ENCODE results near the gene FRK.

FRK gene

GRCh38 chr6:116040993-116041392 is 19.7 kb downstream of the FRK start:
- no peak for TF ChIP-seq CTCF (IDR thresholded peaks at IDR 0.05; ENCODE audit: control insufficient read depth, insufficient read depth, low read depth, low read length, missing control alignments)
- no peak for DNase-seq (ENCODE audit: low read depth)

GRCh38 chr6:116036885-116037284 is 23.8 kb downstream of the FRK start:
- TF ChIP-seq CTCF (IDR thresholded peaks at IDR 0.05; ENCODE audit: control insufficient read depth, insufficient read depth, low read depth, low read length, missing control alignments) = no peak

More at GRCh38 chr6:116040993-116041392, 19.7 kb downstream of the FRK start:
- H3K4me3 ChIP-seq (ENCODE audit: control insufficient read depth, low read depth, low read length) = no peak overlapping the region

GRCh38 chr6:116036075-116036773 is 24.5 kb downstream of the FRK start:
- no peak for TF ChIP-seq CTCF (IDR thresholded peaks at IDR 0.05; ENCODE audit: control insufficient read depth, insufficient read depth, low read depth, low read length, missing control alignments)
- no peak for DNase-seq (ENCODE audit: low read depth)
- H3K4me3 ChIP-seq (ENCODE audit: control insufficient read depth, low read depth, low read length) = no peak overlapping the region

More at GRCh38 chr6:116036885-116037284, 23.8 kb downstream of the FRK start:
- no peak for DNase-seq (ENCODE audit: low read depth)
- H3K4me3 ChIP-seq (ENCODE audit: control insufficient read depth, low read depth, low read length) = no peak overlapping the region

DNA sequence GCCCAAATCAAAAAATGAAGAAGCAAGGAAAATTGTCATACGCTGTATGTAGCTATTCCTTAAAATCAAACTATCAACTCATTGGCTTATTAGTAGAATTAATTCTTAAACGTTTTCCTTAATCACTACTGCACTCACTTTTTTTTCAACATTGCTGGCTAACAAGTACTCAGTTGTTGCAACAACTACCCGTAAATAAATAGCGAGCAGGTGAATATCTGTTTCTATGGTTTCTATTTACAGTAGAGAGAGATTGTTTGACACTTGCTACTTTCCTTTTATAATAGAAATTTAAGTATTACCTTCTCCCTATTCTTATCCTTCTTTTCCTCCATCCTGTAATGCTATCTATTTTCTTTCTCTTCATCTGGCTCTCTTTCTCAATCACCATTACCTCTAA is 25.1 kb downstream of the FRK start:
- DNase-seq (ENCODE audit: low read depth) = no peak
- no peak for TF ChIP-seq CTCF (IDR thresholded peaks at IDR 0.05; ENCODE audit: control insufficient read depth, insufficient read depth, low read depth, low read length, missing control alignments)
- H3K4me3 ChIP-seq (ENCODE audit: control insufficient read depth, low read depth, low read length) = no peak overlapping the region

DNA sequence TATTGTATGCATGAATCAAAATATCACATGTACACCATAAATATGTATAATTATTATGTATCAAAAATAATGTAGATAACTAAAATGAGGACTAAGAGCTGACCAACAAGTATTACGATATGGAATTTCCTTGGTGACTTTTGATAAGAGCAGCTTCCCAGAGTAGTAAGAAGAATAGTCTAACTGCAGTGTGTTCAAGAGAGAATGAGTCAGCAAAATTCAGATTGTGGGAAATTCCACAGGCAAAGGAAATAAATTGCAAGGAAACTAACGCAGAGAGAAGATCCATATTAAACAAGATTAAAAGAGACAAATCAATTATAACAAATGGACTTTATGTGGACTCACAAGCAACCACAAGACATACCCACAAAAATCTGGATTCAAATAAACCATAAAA is 26.4 kb downstream of the FRK start:
- TF ChIP-seq CTCF (IDR thresholded peaks at IDR 0.05; ENCODE audit: control insufficient read depth, insufficient read depth, low read depth, low read length, missing control alignments) = no peak
- no peak overlapping the region for H3K4me3 ChIP-seq (ENCODE audit: control insufficient read depth, low read depth, low read length)
- DNase-seq (ENCODE audit: low read depth) = peak; percentile 21

DNA sequence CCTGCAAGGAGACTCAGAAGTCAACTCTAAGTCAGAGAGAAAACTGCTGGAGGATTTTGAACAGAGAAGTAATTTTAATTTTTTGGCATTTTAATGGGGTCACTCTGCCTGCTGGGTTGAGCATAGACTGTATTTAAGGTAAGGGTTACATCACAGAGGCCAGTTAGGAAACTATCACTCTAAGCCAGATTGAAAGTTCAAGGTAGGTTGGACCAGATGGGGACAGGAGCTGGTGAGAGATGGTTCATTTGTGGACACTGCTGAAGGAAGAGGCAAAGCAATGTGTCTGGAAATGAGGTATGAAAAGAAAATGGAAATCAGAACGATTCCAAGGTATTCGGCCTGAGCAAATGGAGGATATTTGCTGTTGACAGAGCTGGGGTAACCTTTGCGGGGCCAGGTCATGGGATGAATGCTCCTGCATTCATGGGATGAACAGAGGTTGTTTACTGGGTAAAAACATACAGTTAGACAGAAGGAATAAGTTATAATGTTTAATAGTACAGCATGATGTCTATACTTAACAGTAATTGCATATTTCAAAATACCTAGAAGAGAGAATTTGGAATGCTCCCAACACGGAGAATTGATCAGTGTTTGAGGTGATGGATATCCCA is 26.9 kb downstream of the FRK start:
- no peak for TF ChIP-seq CTCF (IDR thresholded peaks at IDR 0.05; ENCODE audit: control insufficient read depth, insufficient read depth, low read depth, low read length, missing control alignments)
- H3K4me3 ChIP-seq (ENCODE audit: control insufficient read depth, low read depth, low read length) = no peak overlapping the region
- DNase-seq (ENCODE audit: low read depth) = no peak
